ENCODE measurements around the gene CHD5.

Gene CHD5

GRCh38 chr1:6134206-6134605, 45.9 kb downstream of the CHD5 start:
- no peak for ATAC-seq
- TF ChIP-seq ZFP3 (CRISPR knock-in tag; IDR thresholded peaks at IDR 0.05) = no peak
- no peak for TF ChIP-seq CSRNP3 (CRISPR knock-in tag; IDR thresholded peaks at IDR 0.05)
- no peak for TF ChIP-seq ARNTL (CRISPR knock-in tag; IDR thresholded peaks at IDR 0.05; ENCODE audit: borderline replicate concordance, low read depth)
- no peak for TF ChIP-seq CREB5 (CRISPR knock-in tag; IDR thresholded peaks at IDR 0.05; ENCODE audit: low read depth)
- no peak for TF ChIP-seq TSHZ2 (CRISPR knock-in tag; IDR thresholded peaks at IDR 0.05)
- no peak for TF ChIP-seq TCF4 (CRISPR knock-in tag; IDR thresholded peaks at IDR 0.05; ENCODE audit: borderline replicate concordance)
- TF ChIP-seq BACH2 (CRISPR knock-in tag; IDR thresholded peaks at IDR 0.05; ENCODE audit: borderline replicate concordance) = no peak
- TF ChIP-seq ZNF70 (CRISPR knock-in tag; IDR thresholded peaks at IDR 0.05) = no peak
- TF ChIP-seq PATZ1 (CRISPR knock-in tag; IDR thresholded peaks at IDR 0.05; ENCODE audit: borderline replicate concordance) = no peak

GRCh38 chr1:6133146-6133895, 46.8 kb downstream of the CHD5 start:
- TF ChIP-seq ZFP3 (CRISPR knock-in tag; IDR thresholded peaks at IDR 0.05) (no peak), CSRNP3 (CRISPR knock-in tag; IDR thresholded peaks at IDR 0.05) (no peak), GLIS3 (CRISPR knock-in tag; IDR thresholded peaks at IDR 0.05) (no peak), ARNTL (CRISPR knock-in tag; IDR thresholded peaks at IDR 0.05; ENCODE audit: borderline replicate concordance, low read depth) (no peak), SNAI2 (CRISPR knock-in tag; IDR thresholded peaks at IDR 0.05) (no peak), ZFP30 (CRISPR knock-in tag; IDR thresholded peaks at IDR 0.05) (no peak), ESRRG (CRISPR knock-in tag; IDR thresholded peaks at IDR 0.05) (no peak)

GRCh38 chr1:6131561-6131960, 48.6 kb downstream of the CHD5 start:
- TF ChIP-seq CSRNP3 (CRISPR knock-in tag; IDR thresholded peaks at IDR 0.05) = no peak
- no peak for TF ChIP-seq ESRRG (CRISPR knock-in tag; IDR thresholded peaks at IDR 0.05)
- no peak for TF ChIP-seq ZFP30 (CRISPR knock-in tag; IDR thresholded peaks at IDR 0.05)
- no peak for TF ChIP-seq SNAI2 (CRISPR knock-in tag; IDR thresholded peaks at IDR 0.05)
- no peak for TF ChIP-seq CREB5 (CRISPR knock-in tag; IDR thresholded peaks at IDR 0.05; ENCODE audit: low read depth)
- TF ChIP-seq BACH2 (CRISPR knock-in tag; IDR thresholded peaks at IDR 0.05; ENCODE audit: borderline replicate concordance) = no peak
- TF ChIP-seq CSDC2 (CRISPR knock-in tag; IDR thresholded peaks at IDR 0.05) = no peak
- TF ChIP-seq PPARA (CRISPR knock-in tag; IDR thresholded peaks at IDR 0.05; ENCODE audit: borderline replicate concordance) = no peak
- no peak for TF ChIP-seq OSR1 (CRISPR knock-in tag; IDR thresholded peaks at IDR 0.05)
- no peak for TF ChIP-seq ZNF565 (CRISPR knock-in tag; conservative IDR thresholded peaks at IDR 0.05; ENCODE audit: low read depth)
- no peak for TF ChIP-seq ARNTL (CRISPR knock-in tag; IDR thresholded peaks at IDR 0.05; ENCODE audit: borderline replicate concordance, low read depth)
- no peak for TF ChIP-seq ISL1 (CRISPR knock-in tag; IDR thresholded peaks at IDR 0.05)
- TF ChIP-seq PATZ1 (CRISPR knock-in tag; IDR thresholded peaks at IDR 0.05; ENCODE audit: borderline replicate concordance) = no peak
- TF ChIP-seq RARB (CRISPR knock-in tag; IDR thresholded peaks at IDR 0.05) = no peak
- TF ChIP-seq ZC3H10 (CRISPR knock-in tag; IDR thresholded peaks at IDR 0.05) = no peak
- no peak for TF ChIP-seq ZNF70 (CRISPR knock-in tag; IDR thresholded peaks at IDR 0.05)
- no peak for TF ChIP-seq ZFP3 (CRISPR knock-in tag; IDR thresholded peaks at IDR 0.05)
- TF ChIP-seq GLIS3 (CRISPR knock-in tag; IDR thresholded peaks at IDR 0.05) = no peak
- ATAC-seq = no peak

More at GRCh38 chr1:6133146-6133895, 46.8 kb downstream of the CHD5 start:
- ATAC-seq = no peak

Measured in SK-N-SH treated with all-trans-retinoic acid at 6 μM for 48 hours (cell line).